Esophagus muscularis mucosa (tissue), 4 donors: ENCODE measurements around the gene ASB4.

Source experiments
- EP300 ChIP-seq: sonication (generic); formaldehyde crosslinking; IDR thresholded peaks from one replicate; pipeline ENCODE4 v1.6.1; 2017; ENCODE audit warnings: antibody characterized with exemption
- POLR2AphosphoS5 ChIP-seq, 2 donors: sonication (generic); formaldehyde crosslinking; IDR thresholded peaks; one replicate each; pipeline ENCODE4 v1.6.1; 2017; ENCODE audit warnings: antibody characterized with exemption in 2 of 2
- TF ChIP-seq, protein P1 (sequence below), 3 experiments: fragments of 200-600 bp in 2 of 3; fragments of 450-650 bp in 1 of 3; sonication (generic) in 2 of 3; IDR thresholded peaks; one replicate each; pipeline ENCODE4 v1.5.1; 2017 to 2019; ENCODE audit warnings: antibody characterized with exemption in 3 of 3, mild to moderate bottlenecking in 2 of 3, moderate library complexity in 1 of 3

DNA sequence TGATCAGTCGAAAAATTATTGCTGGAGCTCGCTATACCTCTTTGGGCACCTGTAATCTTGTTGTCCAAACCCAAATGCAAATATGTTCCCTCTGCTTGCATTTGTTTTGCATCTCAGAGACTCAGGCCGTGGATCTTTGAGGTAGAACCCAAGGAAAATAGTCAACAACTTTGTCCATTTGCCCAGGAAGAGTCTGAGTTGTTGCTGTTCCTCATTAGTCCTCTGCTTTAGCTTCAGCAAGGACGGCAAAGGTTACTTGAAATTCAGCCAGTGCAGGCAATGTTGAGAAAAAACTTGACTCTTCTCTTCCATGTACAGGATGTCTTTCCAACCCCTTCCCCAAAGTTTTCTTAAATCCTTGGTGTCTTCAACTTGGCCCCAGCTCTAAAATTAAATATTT lies 64.8 kb downstream of the ASB4 start:
- TF ChIP-seq EP300 (no peak), POLR2AphosphoS5 (IDR thresholded peaks at IDR 0.05) (no peak)
- TF ChIP-seq, protein P1, sequence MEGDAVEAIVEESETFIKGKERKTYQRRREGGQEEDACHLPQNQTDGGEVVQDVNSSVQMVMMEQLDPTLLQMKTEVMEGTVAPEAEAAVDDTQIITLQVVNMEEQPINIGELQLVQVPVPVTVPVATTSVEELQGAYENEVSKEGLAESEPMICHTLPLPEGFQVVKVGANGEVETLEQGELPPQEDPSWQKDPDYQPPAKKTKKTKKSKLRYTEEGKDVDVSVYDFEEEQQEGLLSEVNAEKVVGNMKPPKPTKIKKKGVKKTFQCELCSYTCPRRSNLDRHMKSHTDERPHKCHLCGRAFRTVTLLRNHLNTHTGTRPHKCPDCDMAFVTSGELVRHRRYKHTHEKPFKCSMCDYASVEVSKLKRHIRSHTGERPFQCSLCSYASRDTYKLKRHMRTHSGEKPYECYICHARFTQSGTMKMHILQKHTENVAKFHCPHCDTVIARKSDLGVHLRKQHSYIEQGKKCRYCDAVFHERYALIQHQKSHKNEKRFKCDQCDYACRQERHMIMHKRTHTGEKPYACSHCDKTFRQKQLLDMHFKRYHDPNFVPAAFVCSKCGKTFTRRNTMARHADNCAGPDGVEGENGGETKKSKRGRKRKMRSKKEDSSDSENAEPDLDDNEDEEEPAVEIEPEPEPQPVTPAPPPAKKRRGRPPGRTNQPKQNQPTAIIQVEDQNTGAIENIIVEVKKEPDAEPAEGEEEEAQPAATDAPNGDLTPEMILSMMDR (IDR thresholded peaks at IDR 0.05): no peak
